Thymus (tissue), 11 donors: ENCODE data around the gene PUS3. TPM values are rescaled to one million over a fixed set of nuclear protein-coding genes. Genes with fewer than 3 reads are reported as not detected.

Experiments used
- DNase-seq, 9 donors: peaks; one replicate each; pipeline ENCODE4 v3.0.0-alpha.2; 2013; ENCODE audit warnings: low spot score in 9 of 9, low read depth in 6 of 9, missing footprints in 1 of 9
- H3K27ac ChIP-seq, 2 donors: one replicate each; pipeline ENCODE4 v1.5.1; 2013; ENCODE audit warnings: control low read depth in 1 of 2, low read depth in 1 of 2, low read length in 1 of 2, mild to moderate bottlenecking in 1 of 2, moderate library complexity in 1 of 2
- H3K27me3 ChIP-seq, 2 donors: one replicate each; pipeline ENCODE4 v1.5.1; 2013; ENCODE audit warnings: low read length in 1 of 2; ENCODE audit not compliant: control insufficient read depth in 2 of 2, insufficient read depth in 1 of 2
- H3K36me3 ChIP-seq, 2 donors: one replicate each; pipeline ENCODE4 v1.5.1; 2013; ENCODE audit warnings: low read length in 1 of 2, mild to moderate bottlenecking in 1 of 2, moderate library complexity in 1 of 2; ENCODE audit not compliant: control insufficient read depth in 2 of 2, insufficient read depth in 2 of 2
- H3K4me1 ChIP-seq, 2 donors: one replicate each; pipeline ENCODE4 v1.5.1; 2013; ENCODE audit warnings: low read length in 2 of 2; ENCODE audit not compliant: control insufficient read depth in 2 of 2, insufficient read depth in 2 of 2
- H3K4me3 ChIP-seq, 2 donors: one replicate each; pipeline ENCODE4 v1.5.1; 2013; ENCODE audit warnings: low read length in 2 of 2, control low read depth in 1 of 2, mild to moderate bottlenecking in 1 of 2
- H3K9me3 ChIP-seq, 2 donors: one replicate each; pipeline ENCODE4 v1.5.1; 2013; ENCODE audit warnings: low read length in 1 of 2, mild to moderate bottlenecking in 1 of 2; ENCODE audit not compliant: control insufficient read depth in 2 of 2, insufficient read depth in 1 of 2
- WGBS: extraction: QIAGEN DNeasy Blood & Tissue Kit; methylation state at CpG from one replicate; pipeline ENCODE4 v1.1.7; 2013; 5-methylcytosine and 5-hydroxymethylcytosine counted together
- polyA plus RNA-seq: library from polyadenylated mRNA; stranded (reverse); fragments of 200-250 nt; gene quantifications from one replicate; pipeline ENCODE4 v1.2.3, GENCODE V29; 2013
- total RNA-seq: library from RNA; stranded (reverse); fragments of 120-200 nt; gene quantifications from one replicate; pipeline ENCODE4 v1.2.4, GENCODE V29; 2013
- donor health status: healthy.

Gene PUS3
- total and polyA plus RNA-seq, 2 donors: 14.4 to 17.2 TPM

DNA sequence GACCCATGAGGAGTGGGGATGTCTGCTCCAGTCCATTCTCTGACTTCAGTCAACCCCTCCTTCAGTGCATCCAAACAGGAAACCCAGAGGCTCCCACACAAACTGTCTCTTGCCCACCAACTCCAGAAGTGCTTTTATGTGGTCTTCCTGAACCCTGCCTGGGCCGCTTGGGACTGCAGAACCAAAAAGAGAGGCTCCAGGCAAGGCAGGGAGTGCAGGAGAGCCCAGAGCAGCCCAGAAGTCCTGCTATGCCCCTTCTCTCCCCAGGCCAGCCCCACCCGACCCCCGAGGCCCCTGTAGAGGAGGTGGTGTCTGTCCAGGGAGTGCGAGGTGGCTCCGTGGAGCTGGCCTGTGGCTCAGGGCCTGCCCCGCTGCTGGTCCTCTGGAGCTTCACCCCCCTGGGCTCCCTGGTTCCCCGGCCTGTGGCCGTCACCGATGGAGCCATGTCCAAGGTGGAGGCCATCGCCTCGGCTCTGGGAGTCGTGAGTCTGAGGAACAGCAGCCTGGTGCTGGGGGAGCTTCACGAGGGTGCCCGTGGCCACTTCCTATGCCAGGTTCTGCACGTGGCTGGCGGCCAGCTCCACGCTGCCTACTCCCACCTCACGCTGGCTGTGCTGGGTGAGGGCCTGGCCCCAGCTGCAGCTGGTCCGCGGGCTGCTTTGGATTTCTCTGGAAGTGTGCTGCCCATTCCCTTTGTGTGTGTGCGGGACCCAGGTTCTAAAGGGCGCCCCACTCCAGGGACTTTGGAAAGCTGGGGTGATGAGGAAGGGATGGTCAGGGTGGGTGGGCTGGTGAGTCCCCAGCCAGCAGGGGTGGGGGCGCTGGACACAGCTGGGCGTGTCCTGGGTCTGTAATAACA is 44.6 kb upstream of the PUS3 start:
- no peaks in the 10 kb centered on the region for H3K9me3 ChIP-seq
- no peaks in the 10 kb centered on the region for H3K27me3 ChIP-seq
- H3K36me3 ChIP-seq: no peaks in the 10 kb centered on the region
- peaks cover 0 to 14% of the 10 kb centered on the region in 2 donors for H3K4me1 ChIP-seq
- DNase-seq: no peak
- H3K27ac ChIP-seq: no peak overlapping the region
- no peak overlapping the region for H3K4me3 ChIP-seq
- 85% methylated on average over 24 of the region's 24 CpGs for WGBS

DNA sequence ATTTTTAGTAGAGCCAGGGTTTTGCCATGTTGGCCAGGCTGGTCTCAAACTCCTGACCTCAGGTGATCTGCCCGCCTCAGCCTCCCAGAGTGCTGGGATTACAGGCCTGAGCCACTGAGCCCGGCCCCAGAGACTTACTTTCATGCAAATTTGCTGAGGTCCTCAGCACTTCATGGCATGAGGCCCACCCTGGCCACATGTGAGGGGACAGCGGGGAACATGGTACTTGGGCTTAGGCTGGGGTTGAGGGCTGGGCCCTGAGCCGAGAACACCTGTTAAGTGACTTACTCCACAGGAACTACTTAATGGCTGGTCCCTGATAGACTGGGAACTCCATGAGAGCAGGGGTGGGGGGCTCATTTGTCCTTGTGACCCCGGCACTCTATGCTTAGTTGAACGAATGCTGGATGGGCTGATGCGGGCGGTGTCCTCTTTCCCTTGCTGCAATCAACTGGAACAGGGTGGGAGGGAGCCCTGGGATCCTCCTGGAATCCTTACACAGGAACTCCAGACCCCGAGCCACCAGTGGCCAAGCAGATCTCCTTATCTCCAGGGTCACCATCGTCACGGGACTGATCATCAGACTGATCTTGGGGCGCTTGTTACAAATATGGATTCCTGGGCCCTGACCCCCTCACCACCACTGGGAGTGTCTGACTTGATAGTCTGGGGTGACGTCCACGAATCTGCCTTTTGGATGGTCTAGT is 43.9 kb upstream of the PUS3 start:
- DNase-seq: no peak
- Histone ChIP-seq H3K36me3 (no peaks in the 10 kb centered on the region), H3K27me3 (no peaks in the 10 kb centered on the region), H3K27ac (no peak overlapping the region), H3K9me3 (no peaks in the 10 kb centered on the region), H3K4me1 (peaks cover 0 to 18% of the 10 kb centered on the region in 2 donors), H3K4me3 (no peak overlapping the region)
- WGBS: 96% methylated on average over 14 of the region's 14 CpGs

DNA sequence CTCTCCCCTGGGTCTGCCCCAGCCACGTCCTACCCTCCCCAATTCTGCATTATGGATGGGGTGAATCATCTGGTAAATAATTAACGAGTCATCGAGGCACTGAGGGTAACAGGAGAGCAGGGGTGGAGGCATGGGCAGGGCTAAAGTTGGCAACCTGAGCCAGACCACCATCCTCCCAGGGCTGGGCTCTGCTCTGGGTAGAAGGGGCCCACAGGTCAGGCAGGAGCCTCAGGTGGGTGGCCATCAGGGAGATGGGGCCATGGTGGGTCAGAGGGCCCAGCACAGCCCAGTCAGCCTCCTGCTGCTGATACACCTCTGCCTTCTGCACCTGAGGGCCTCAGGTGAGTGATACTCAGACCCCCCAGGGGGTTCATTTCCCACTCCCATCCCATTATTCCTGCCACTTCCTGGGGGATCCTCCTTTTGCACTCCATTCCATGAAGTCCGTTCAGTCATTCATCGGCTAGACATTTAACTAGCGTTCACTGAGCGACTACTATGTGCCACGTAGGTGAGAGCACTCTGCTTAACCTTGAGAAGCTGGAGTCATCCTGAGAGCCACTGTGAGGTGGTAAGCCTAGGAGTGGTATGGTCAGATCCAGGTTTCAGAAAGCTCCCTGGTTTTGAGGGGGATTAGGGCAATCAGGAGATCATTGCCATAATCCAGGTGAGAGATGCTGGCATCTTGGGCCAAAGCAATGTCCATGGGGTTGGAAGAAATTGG is 43.0 kb upstream of the PUS3 start, which contains the start of gene VSIG10L2:
VSIG10L2 (plus strand) TSS at position 248 of the 724 bp plus-strand sequence; CDS start at position 260, 12 bp downstream.
- Histone ChIP-seq H3K4me3 (no peak within 1 kb of the TSS), H3K36me3 (no peaks in the 10 kb centered on the region), H3K9me3 (no peaks in the 10 kb centered on the region), H3K4me1 (peaks cover 0 to 17% of the 10 kb centered on the region in 2 donors), H3K27me3 (no peaks in the 10 kb centered on the region), H3K27ac (no peak within 1 kb of the TSS)
- 92% methylated on average over 8 of the region's 8 CpGs for WGBS
- no peak for DNase-seq

DNA sequence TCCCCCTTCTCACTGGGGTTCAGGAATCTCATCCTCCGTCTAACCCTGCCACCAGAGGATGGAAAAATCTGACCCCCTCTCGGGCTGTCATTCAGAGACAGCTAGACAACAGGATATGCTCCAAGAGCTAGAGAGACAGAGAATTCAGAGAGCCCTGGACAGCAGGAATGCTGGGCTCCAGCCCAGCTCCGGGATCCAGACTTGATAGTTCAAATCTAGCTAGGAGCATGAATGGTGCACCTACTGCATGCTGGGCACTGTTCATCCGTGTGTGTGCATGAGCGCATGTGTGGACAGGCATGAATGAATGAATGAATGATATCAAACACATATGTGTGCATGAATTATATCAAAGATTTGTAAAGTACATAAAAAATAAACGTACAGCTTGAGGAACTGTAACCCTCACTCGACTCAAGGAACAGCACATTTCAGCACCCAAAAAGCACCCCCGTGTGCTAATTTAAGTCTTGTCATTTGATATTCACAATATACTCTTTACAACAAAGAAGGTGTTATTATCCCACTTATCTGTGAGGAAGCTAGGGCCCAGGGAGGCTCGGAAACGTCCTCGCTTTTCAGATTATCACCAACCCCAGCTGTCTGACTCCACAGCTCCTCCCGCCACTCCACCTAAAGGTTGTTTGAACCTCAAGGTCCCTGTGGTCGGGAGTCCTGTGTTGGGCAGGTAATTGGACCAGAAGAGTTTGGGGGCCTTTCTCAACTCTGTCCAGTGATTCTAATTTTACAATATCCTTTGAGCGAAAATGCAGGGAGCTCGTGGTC is 42.2 kb upstream of the PUS3 start:
- no peak for DNase-seq
- Histone ChIP-seq H3K4me3 (no peak overlapping the region), H3K9me3 (no peaks in the 10 kb centered on the region), H3K36me3 (no peaks in the 10 kb centered on the region), H3K27me3 (no peaks in the 10 kb centered on the region), H3K27ac (no peak overlapping the region), H3K4me1 (peaks cover 0 to 17% of the 10 kb centered on the region in 2 donors)
- 79% methylated on average over 15 of the region's 15 CpGs for WGBS

DNA sequence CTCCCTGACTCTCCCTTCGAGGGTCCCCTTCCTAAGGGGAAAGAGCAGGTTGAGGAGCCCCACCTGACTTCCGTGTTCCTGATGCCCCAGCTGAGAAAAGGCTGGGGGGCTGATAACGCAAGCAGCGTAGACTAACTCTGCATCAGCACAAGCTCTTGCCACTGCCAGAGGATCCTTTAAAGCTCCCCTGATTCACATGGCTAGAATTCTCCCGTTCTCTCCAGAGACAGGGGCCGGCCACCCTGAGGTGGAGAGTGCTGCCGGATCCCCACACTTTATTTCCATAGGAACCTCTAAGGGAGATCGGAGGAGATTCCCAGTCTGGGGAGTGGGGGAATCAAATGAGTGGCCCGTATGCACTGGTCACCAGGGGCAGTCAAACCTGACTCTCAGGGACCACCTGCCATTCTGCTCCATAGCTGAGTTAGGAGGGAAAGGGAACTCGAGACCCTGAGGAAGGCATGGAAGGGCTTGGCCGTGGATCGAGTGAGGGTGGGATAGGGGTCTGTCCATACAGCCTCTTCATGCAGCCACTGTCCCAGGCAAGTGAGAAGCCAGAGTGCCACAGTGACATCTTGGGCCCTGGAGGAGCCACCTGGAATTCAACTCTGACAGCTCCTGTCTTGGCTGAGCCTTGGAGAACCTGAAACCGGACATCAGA is 41.5 kb upstream of the PUS3 start:
- Histone ChIP-seq H3K4me1 (peaks cover 0 to 17% of the 10 kb centered on the region in 2 donors), H3K9me3 (no peaks in the 10 kb centered on the region), H3K36me3 (no peaks in the 10 kb centered on the region), H3K27me3 (no peaks in the 10 kb centered on the region), H3K27ac (no peak overlapping the region), H3K4me3 (no peak overlapping the region)
- WGBS: 84% methylated on average over 13 of the region's 13 CpGs
- DNase-seq: no peak

DNA sequence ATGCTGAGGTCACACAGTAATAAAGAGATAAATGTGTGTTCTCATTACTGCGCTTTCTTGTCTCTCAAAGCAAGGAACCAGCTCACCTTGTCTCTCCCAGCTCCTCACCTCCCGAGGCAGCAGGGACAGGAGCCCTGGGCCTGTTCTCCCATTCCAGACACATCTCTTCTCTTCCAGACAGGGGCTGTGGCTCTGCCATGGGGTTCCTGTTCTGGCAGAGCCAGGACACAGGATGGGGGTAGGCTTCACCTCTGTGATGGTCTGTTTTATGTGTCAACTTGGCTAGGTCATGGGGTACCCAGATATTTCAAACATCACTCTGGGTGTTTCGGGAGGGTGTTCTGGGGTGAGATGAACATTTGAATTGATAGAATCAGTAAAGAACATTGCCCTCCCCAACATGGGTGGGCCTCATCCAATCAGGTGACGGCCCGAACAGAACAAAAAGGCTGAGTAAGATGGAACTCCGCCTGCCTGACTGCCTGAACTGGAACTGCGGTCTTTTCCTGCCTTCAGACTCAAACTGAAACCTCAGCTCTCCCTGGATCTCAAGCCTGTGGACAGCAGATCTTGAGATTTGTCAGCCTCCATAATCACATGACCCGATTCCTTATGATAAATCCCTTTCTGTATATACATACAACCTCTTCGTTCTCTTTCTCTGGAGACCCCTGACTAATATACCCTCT is 40.8 kb upstream of the PUS3 start:
- no peak overlapping the region for H3K4me3 ChIP-seq
- DNase-seq: no peak
- H3K36me3 ChIP-seq: no peaks in the 10 kb centered on the region
- peaks cover 0 to 21% of the 10 kb centered on the region in 2 donors for H3K4me1 ChIP-seq
- no peaks in the 10 kb centered on the region for H3K9me3 ChIP-seq
- no peaks in the 10 kb centered on the region for H3K27me3 ChIP-seq
- WGBS: 93% methylated on average over 9 of the region's 9 CpGs
- no peak overlapping the region for H3K27ac ChIP-seq

DNA sequence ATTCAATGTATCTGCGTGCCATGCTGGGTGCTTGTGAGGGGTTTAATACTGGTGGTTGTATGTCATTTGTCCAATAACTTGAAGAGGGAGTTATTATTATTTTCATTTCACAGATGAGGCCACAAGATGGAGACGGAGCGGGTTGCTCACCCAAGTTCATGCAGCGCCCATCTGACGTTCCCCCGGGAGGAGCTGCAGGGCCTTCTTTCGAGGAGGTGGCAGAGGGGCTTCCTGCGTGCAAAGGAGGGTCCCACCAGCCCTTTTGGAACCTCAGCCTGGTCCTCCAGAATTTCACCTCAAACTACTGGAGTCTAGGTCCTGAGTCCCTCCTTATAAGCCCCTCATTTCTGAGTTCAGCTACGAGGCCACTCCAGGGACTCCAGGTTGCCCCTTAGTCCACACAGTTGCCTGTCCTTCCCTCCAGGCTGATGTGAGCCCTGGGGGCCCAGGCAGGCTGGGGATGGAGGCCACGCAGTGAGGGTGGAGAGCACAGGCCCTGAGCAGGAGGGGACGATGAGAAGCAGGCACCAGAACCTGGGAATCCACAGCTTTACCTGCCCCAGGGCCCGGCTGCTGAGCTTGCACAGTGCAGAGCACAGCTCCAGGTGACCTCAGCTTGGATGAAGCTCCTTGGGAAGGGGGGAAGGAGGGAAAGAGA is 39.9 kb upstream of the PUS3 start:
- 96% methylated on average over 12 of the region's 12 CpGs for WGBS
- H3K4me1 ChIP-seq: peaks cover 0 to 28% of the 10 kb centered on the region in 2 donors
- no peaks in the 10 kb centered on the region for H3K9me3 ChIP-seq
- H3K27me3 ChIP-seq: no peaks in the 10 kb centered on the region
- DNase-seq: no peak
- H3K36me3 ChIP-seq: no peaks in the 10 kb centered on the region
- H3K4me3 ChIP-seq: no peak overlapping the region
- H3K27ac ChIP-seq: no peak overlapping the region
